ENCODE data around the gene ATP2B2.

The ATP2B2 gene

GRCh38 chr3:10379161-10379560, 126.2 kb downstream of the ATP2B2 start:
- DNase-seq, result no peak

- no peak for DNase-seq
Measured at GRCh38 chr3:10378742-10379141, 126.6 kb downstream of the ATP2B2 start.

GRCh38 chr3:10378246-10378645, 127.1 kb downstream of the ATP2B2 start:
- DNase-seq, result no peak

GRCh38 chr3:10377148-10377725, 128.1 kb downstream of the ATP2B2 start:
- no peak for DNase-seq

GRCh38 chr3:10376353-10376752, 129.0 kb downstream of the ATP2B2 start:
- DNase-seq, result no peak

- DNase-seq, result no peak
Measured at GRCh38 chr3:10375296-10376053, 129.9 kb downstream of the ATP2B2 start.

GRCh38 chr3:10374311-10374710, 131.1 kb downstream of the ATP2B2 start:
- no peak for DNase-seq

- no peak for DNase-seq
Measured at GRCh38 chr3:10373686-10374261, 131.6 kb downstream of the ATP2B2 start.

- DNase-seq, result no peak
Measured at GRCh38 chr3:10371789-10372188, 133.6 kb downstream of the ATP2B2 start.

- no peak for DNase-seq
Measured at GRCh38 chr3:10371167-10371566, 134.2 kb downstream of the ATP2B2 start.

- no peak for DNase-seq
Measured at GRCh38 chr3:10370429-10370828, 135.0 kb downstream of the ATP2B2 start.

- DNase-seq, result no peak
Measured at GRCh38 chr3:10368512-10368911, 136.9 kb downstream of the ATP2B2 start.

- no peak for DNase-seq
Measured at GRCh38 chr3:10367506-10367905, 137.9 kb downstream of the ATP2B2 start.

- DNase-seq, result peak; percentile 50
Measured at GRCh38 chr3:10366651-10367101, 138.7 kb downstream of the ATP2B2 start.

- no peak for DNase-seq
Measured at GRCh38 chr3:10365791-10366190, 139.6 kb downstream of the ATP2B2 start.

- DNase-seq, result no peak
Measured at GRCh38 chr3:10365316-10365715, 140.1 kb downstream of the ATP2B2 start.

- DNase-seq, result no peak
Measured at GRCh38 chr3:10364806-10365205, 140.6 kb downstream of the ATP2B2 start.

- DNase-seq, result no peak
Measured at GRCh38 chr3:10363935-10364334, 141.5 kb downstream of the ATP2B2 start.

- DNase-seq, result no peak
Measured at GRCh38 chr3:10361375-10361774, 144.0 kb downstream of the ATP2B2 start.

GRCh38 chr3:10360478-10360877, 144.9 kb downstream of the ATP2B2 start:
- DNase-seq, result no peak

GRCh38 chr3:10359761-10360161, 145.6 kb downstream of the ATP2B2 start:
- no peak for DNase-seq

- no peak for DNase-seq
Measured at GRCh38 chr3:10358309-10358980, 146.9 kb downstream of the ATP2B2 start.

GRCh38 chr3:10357592-10358308, 147.6 kb downstream of the ATP2B2 start:
- DNase-seq, result peak; percentile 77

All from GOT3 (cell line).